Measurements from ENCODE around the gene LRRC59.

- TF ChIP-seq CTCF (IDR thresholded peaks at IDR 0.05) (no peak), POLR2AphosphoS5 (IDR thresholded peaks at IDR 0.05) (no peak)
These were observed 38.2 kb downstream of the LRRC59 start for GRCh38 chr17:50359005-50359699.
